ENCODE measurements around the gene B3GNT8.

Gene B3GNT8

DNA sequence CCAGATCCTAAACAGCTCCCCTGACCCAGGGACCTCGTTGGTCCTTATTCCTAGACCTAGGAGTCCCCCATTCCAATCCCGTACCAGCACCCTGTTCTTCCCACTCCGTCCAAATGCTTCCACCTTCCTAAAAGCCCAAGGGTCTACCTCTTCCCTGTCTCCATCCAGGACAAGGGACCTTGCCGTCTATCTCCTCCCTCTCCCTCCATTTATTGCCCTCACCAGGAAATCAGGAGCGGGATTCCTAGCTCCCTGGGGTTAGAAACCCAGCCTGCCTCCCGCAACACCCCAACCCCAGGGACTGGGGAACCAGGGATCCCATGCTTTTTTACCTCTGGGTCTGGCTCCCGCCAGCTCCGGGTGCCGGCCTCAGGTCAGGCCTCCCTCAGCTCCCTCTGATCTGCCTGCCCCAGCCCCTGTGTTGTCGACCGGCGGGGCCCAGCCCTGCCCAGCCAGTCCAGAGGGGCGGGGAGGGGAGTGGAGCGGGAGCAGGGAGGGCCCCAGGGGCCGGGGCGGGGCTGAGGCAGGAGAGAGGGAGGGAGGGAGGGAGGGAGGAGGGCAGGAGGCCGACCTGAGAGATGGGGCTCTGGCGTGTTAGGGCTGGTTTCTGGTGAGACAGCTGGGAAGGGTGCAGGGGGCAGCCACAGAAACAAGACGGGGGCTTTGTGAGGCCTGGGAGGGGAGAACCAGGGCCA is at the start of gene B3GNT8:
Gene B3GNT8, minus strand, starts transcription at position 423 of the 695 bp plus-strand sequence. CDS start 596 bp downstream, outside the sequence.
- DNase-seq (ENCODE audit: low spot score) = no peak

DNA sequence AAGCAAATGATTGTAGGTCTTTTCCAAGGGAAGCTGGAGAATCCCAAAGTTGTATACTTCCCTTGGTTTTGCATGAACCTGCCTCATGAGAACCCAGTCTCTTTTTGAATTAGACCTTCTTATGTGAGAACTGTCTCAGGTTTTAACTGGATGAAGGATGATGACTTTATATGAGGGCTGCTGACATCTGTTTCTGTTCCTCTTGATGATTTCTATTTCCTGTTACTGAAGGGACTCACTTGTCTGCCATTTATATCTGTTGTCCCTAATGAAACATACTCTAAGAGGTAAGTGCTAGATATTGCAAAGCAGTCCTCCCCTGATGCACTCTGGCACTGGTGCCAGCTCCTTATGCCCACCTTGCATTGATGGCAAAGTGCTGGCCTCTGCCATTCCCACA is 49.4 kb upstream of the B3GNT8 start:
- DNase-seq (ENCODE audit: low spot score) = no peak

DNA sequence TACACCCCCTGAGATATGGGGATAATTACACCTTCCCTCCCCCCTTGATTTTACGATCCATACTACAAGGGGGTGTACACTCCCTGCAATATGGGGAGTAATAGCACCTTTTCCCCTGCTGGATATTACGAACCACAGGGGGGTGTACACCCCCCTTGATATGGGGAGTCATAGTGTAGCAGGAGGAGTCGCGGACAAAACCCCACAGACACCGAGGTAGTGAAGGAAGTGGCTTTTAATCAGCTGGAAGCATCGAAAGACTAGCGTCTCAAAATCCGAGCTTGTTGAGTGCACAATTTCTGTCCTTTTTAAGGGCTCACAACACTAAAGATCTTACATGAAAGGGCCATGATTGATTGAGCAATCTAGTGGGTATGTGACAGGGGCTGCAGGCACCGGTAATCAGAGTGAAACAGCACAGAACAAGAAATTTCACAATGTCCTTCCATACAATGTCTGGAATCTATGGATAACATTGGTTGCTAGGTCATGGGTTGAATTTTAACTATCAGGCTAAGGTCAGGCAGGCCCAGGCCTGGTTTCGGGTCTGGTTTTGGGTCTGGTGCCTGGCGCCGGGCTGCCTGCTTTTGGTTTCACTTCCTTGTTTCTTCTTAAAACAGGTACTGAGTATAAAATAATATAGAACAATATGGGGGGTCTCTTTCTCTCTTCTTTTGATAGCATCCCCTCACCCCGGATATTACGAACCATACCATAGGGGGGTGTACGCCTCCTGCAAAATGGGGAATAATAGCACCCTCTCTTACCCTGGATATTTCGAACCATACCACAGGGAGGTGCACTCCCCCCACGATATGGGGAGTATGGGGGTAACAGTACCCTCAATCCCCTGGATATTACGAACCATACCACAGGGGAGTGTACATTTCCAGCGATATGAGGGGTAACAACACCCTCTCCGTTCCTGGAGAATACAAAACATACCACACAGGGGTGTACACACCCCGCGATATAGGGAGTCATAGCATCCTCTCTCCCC is 36.4 kb upstream of the B3GNT8 start:
- peak; percentile 46 for DNase-seq (ENCODE audit: low spot score)

DNA sequence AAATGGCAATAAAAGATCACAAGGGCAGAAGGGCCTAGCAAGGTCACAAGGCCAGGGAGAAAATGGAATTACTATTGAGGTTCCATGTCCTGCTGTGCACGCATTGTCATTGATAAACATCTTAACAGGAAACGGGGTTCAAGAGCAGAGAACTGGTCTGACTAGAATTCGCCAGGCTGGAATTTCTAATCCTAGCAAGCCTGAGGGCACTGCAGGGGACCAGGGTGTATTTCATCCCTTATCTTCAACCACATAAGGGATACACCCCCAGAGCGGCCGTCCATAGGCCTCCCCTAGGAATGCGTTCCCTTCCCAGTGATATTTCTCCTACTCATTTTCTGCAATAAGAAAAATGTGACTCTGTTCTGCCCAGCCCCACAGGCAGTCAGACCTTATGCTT is 35.3 kb upstream of the B3GNT8 start:
- no peak for DNase-seq (ENCODE audit: low spot score)

DNA sequence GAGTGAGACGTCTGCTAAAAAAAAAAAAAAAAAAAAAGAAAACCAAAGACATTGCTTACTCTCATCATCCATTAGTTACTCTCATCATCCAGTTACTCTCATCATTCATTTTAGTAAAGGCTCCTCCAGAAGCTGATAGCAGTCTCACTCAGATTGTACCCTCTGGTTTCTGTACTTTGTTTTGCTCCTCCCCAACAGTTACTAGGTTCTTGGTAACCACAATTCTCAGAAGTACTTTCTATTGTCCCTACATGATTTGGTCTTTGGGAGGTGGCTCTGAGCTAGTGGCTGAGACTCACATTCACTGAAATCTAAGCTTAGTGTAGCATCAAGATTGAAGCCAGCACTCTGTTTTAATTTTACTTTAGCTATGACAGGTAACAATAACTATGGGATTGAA is 30.1 kb upstream of the B3GNT8 start:
- no peak for DNase-seq (ENCODE audit: low spot score)

DNA sequence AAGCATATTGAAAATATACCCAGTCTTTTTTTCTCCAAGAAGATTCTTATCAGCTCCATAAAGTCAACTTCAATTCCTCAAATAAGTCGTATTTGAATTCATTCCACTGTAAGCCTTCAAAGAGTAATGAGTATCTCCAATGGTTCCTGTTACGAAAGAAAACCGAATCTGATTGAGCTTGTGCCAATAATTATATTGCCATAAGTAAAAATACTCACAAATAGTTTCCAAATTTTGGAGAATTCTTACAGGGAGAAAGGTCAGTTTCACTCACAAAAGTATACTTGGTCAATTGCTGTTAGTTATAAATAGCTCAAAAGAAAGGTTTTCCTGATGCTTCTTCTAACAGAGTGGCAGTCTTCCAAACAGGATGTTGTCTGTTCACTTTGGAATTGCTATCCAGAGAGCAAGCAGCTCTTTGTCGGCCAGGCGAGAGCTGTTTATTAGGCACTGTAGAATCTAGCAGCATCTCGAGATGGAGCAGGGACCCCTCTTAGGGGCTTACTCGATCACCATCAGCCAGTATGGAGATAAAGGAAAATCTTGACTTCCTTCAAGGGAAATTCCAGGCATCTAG is 29.3 kb upstream of the B3GNT8 start:
- DNase-seq (ENCODE audit: low spot score) = no peak

DNA sequence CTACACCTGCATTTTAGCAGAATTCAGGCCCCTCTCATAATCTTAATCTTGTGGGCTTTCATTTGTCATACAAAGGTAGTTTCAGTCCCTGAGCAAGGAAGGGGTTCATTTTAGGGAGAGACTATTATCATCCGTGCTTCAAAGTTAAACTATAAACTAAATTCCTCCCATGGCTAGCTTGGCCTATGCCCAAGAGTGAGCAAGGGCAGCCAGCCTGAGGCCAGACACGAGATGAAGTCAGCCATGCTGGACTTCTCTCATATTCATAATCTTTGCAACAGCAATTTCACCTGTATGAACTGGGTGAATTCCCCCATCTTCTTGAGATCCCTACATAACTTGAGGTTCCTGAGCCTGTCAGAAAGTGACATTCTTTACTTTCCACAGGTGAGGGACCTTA is 28.8 kb upstream of the B3GNT8 start:
- DNase-seq (ENCODE audit: low spot score) = no peak

GRCh38 chr19:41452584-41453275 is 25.6 kb upstream of the B3GNT8 start:
- no peak for DNase-seq (ENCODE audit: low spot score)

GRCh38 chr19:41449865-41450178 is 22.6 kb upstream of the B3GNT8 start:
- no peak for DNase-seq (ENCODE audit: low spot score)

DNA sequence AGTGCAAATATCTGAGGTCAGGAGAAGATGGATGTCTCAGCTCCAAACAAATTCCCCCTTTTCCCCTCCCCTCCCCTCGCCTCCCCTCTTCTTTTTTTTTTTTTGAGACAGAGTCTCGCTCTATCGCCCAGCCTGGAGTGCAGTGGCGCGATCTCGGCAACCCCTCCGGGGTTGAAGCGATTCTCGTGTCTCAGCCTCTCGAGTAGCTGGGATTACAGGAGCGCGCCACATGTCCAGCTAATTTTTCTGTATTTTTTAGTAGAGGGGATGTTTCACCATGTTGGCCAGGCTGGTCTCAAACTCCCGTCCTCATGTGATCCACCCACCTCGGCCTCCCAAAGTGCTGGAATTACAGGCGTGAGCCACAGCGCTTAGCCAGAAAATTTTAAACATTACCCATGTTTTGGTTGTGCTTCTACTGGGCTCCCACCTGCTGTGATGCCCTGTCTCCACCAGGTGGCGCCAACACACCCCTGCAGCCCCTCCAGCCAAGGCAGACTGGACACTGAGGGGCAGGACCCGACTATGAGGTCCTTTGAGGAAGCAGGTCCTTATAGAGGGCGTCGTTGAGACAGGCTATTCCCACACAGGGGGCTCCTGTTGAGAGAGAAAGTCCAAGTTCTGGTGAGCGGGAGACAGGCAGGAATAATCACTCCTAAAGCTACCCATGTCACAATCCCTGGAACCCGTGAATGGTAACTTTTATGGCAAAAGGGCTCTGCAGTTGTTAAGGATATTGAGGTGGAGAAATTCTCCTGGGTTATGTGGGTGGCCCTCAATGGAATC is 22.1 kb upstream of the B3GNT8 start:
- DNase-seq (ENCODE audit: low spot score) = peak; percentile 78

- no peak for DNase-seq (ENCODE audit: low spot score)
Observed at GRCh38 chr19:41447732-41448332, 20.7 kb upstream of the B3GNT8 start.

GRCh38 chr19:41445575-41445974 is 18.4 kb upstream of the B3GNT8 start:
- DNase-seq (ENCODE audit: low spot score) = no peak

- peak; percentile 51 for DNase-seq (ENCODE audit: low spot score)
Observed at GRCh38 chr19:41443813-41444455, 16.8 kb upstream of the B3GNT8 start.

DNA sequence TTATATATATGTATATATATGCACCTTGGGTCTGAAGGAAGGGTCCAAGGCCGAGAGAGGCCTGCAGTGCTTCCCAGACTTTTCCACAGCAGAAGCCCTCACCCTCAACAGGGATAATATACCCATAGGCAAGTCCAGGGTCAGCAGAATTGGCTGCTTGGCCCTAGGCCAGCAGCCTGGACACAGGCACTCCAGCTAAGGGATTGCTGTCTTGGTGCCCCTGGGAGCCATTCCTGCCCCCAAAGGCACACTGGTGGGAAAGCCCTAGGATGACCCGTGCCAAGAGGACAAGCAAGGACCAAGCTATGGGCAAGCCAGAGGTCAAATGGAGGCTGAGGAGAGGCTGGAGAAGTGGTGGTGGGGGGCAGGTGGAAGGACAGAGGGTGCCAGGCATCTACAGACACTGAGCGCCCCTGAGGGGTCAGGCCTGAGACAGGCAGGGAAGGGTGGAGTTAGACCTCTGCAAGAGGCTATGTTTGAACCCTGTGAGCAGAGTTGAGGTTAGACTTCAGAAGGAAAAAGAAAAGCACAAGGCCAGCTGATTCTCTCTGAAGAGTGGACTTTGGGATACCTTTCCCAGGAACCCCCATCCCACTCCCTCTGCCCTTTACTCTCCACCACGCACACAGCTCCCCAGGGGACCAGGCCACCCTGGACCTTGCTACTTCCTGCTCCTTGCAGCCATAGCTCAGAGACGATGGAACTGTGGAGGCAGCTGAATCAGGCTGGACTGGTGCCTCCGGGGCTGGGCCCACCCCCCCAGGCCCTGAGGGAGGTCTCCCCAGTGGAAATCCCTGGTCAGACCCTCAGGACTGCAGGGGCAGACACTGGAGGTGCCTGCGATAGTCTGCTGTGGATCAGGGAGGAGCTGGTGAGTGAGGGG is 15.5 kb upstream of the B3GNT8 start, which contains the start of gene ERICH4:
Gene ERICH4, plus strand, starts transcription at position 684 of the 883 bp plus-strand sequence. Its CDS starts 14 bp downstream, at position 698.
- no peak for DNase-seq (ENCODE audit: low spot score)

DNA sequence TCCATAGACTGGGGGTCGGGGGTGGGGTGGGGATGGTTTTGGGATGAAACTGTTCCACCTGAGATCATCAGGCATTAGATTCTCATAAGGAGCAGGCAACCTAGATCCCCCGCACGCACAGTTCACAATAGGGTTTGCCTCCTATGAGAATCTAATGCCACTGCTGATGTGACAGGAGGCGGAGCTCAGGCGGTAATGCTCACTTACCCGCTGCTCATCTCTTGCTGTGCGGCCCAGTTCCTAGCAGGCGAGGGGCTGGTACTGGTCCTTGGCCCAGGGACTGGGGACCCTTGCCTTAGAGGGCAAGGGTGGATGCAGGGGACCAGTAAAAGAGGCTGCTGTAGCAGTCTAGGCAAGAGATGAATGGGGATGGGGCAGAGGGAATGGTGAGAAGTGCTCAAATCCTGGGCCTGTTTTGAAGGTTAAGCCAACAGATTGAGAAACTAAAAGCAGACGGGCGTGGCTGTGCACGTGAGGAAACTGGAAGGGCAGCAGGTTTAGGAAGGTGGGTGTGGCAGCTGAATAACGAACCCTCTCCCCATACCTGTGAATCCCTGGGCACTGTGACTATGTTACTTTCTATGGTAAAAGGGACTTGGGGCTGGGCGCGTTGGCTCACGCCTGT is 14.3 kb upstream of the B3GNT8 start:
- no peak for DNase-seq (ENCODE audit: low spot score)

GRCh38 chr19:41439441-41440222 is 12.5 kb upstream of the B3GNT8 start, which contains the start of gene DMAC2:
DMAC2 (minus strand) TSS chr19:41439912; CDS start chr19:41439899, 13 bp downstream.
- DNase-seq (ENCODE audit: low spot score) = peak; percentile 99

GRCh38 chr19:41437944-41438574 is 10.9 kb upstream of the B3GNT8 start:
- DNase-seq (ENCODE audit: low spot score) = no peak

DNA sequence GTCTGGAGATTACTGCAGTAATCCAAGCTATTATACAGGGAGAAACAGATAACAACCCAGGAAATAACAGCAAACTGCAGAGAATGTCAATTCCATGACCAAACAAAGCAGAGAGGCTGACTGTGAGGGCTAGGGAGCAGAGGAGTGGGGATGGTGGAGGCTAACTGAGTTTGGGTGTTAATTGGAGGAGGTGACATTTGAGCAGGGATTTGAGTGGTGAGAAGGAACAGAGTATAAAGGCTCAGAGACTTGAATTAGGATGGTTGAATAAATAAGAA is 9.4 kb upstream of the B3GNT8 start:
- no peak for DNase-seq (ENCODE audit: low spot score)

Data from NAMALWA (cell line).